SK-MEL-5 (cell line): ENCODE measurements around the gene OR1E1. TPM values are rescaled to one million over a fixed set of nuclear protein-coding genes. Genes with fewer than 3 reads are reported as not detected.
"Not testable (repeated sequence)": the region's sequence is repeated elsewhere in the genome, so short reads cannot be mapped to it uniquely, and the experiment has no call there.

ENCODE experiments used
- DNase-seq: peaks from one replicate; pipeline ENCODE4 v3.0.0-alpha.2; 2016; ENCODE audit warnings: low read depth, low spot score
- in situ Hi-C: cut with HindIII; loops from 2 replicates; pipeline ENCODE4 v1.10.0; 2016; ENCODE audit warnings: low sequenced_read_pairs, high pct_unique_total_duplicates, low pct_unique_long_range_greater_than_20kb
- polyA plus RNA-seq, 2 experiments: library from polyadenylated mRNA; depleted of rRNA; stranded (reverse); fragments of >200 nt; gene quantifications; 2 replicates each; pipeline ENCODE4 v1.2.3, GENCODE V29; 2015
- total RNA-seq: library from RNA; depleted of rRNA; stranded (reverse); fragments of >200 nt; shearing (Covaris generic); gene quantifications from 2 replicates; pipeline ENCODE4 v1.2.3, GENCODE V29; 2014; rRNA removed

The OR1E1 gene, protein sequence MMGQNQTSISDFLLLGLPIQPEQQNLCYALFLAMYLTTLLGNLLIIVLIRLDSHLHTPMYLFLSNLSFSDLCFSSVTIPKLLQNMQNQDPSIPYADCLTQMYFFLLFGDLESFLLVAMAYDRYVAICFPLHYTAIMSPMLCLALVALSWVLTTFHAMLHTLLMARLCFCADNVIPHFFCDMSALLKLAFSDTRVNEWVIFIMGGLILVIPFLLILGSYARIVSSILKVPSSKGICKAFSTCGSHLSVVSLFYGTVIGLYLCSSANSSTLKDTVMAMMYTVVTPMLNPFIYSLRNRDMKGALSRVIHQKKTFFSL
- not detected in 2 replicates for total RNA-seq
- polyA plus RNA-seq (2015; cell fraction: cytosol; rRNA removed): not detected in 2 replicates
- polyA plus RNA-seq (2015; cell fraction: nucleus; rRNA removed): not detected in 2 replicates

DNA sequence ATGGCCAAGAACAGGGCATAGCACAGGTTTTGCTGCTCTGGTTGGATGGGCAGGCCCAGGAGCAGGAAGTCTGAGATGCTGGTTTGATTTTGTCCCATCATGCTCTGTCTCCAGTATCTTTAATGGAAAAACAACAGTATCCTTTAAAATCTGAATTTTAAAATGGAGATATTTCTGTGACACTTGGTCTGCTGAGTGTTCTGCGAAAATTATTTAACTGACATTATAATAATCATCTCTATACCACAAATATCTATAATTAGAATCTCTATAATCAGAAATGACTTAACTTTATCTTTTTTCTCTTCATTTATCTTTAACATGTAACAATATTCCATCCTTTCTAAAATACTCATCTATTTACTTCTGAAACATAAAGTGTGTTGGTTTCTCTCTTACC, at the start of gene OR1E1:
TSS of gene OR1E1 (minus strand) at position 101 of the 400 bp plus-strand sequence. CDS start at position 101, 0 bp downstream.
- DNase-seq: no peak
- in situ Hi-C loops: no loop called here

DNA sequence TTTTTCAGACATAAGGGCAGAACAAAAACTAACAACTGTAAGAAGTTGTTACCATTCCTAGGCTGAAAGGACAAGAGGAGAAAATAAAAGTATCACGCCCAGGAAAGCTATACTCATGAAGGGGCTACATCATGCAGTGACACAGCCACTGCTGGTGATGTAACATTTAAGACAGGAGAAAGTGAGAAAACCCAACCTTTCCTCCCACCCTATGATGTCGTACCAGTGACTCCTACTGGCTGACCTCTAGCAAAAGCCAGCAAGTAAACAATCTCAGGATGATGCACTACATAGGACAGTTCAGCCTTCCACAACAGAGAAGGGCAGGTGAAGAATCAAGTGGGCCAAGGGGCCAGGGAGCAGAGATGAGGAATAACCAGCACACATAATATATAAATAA, 49.4 kb upstream of the OR1E1 start:
- in situ Hi-C loops: no loop called here
- peak; percentile 66 for DNase-seq

DNA sequence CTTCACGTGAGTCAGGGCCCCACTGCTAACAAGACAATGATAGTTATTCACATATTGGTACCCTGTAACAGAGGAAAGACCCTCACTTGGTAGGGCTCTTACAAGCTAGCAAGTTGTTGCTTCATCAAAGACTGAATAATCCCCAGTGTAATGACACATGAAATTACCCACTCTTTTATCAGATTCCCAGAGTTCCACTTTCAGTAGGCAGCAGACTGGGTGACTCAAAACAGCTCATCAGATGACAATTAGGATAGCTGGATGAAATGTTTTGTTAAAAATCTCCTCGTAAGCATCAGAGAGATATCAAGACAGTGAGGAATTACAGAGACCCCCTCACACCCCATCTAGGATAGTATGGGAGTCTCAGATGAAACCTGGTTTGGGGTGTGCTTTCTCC, 42.2 kb upstream of the OR1E1 start:
- no peak for DNase-seq
- in situ Hi-C loops: no loop called here

DNA sequence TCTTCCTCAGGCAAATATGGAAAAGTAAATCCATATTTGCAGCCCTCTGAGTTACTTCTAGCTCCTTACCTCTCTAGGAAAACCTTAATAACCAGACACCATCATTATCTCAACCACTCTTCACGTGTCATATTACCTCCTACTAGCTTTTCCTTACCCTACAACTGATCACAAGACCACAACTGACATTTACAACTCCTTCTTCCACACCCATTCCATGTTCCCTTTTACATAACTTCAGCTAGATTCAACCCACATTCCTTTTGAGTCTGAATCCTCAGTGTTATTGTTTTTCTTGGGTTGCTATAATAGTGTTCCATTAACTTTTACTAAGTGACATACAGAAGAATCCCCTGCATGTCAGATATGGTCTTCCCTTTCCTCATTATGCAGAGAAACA, 40.2 kb upstream of the OR1E1 start:
- in situ Hi-C loops: no loop called here
- DNase-seq: no peak

DNA sequence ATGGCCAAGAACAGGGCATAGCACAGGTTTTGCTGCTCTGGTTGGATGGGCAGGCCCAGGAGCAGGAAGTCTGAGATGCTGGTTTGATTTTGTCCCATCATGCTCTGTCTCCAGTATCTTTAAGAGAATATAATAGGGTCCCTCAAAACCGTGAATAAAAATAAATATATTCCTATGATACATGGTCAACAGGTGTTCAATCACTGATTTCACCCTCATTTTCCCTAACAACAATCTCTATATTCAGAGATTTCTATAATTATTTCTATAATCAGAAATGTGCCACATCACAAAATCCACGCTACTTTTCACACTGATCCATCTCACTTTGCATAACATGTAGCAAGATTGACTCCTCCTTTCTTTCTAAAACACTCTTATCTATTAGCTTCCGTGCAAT, 35.5 kb upstream of the OR1E1 start, which contains the start of gene OR1E2:
TSS of gene OR1E2 (minus strand) at position 101 of the 400 bp plus-strand sequence. CDS start at position 101, 0 bp downstream.
- in situ Hi-C loops: no loop called here
- DNase-seq: no peak

DNA sequence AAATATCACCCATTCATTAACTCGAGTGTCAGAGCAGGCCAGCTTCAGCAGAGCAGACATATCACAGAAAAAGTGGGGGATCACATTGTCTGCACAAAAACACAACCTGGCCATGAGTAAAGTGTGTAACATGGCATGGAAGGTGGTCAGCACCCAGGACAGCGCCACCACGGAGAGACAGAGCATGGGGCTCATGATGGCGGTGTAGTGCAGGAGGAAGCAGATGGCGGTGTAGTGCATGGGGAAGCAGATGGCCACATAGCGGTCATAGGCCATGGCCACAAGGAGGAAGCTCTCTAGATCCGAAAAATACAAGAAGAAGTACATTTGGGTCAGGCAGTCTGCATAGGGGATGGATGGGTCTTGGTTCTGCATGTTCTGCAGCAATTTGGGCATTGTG, 35.0 kb upstream of the OR1E1 start:
- DNase-seq: peak; percentile 33
- in situ Hi-C loops: not testable (repeated sequence)

DNA sequence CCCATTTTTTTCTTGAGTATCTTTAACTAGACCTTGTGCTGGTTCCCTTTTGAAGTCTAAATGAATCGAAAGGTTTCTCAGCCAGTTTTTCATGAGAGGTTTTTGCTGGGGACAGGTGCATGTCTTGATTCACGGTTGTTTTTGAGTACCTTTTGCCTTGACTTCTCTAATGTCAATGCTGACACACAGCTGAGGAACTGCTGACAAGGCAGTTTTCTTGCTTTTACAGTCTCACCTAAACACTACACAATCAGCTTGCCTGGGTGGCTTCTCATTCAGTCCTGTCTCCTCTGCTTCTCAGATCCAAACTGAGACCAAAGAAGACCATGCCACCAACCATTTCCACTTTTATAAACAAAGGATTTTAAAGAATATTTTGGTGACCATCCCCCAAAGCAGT, 20.0 kb upstream of the OR1E1 start:
- no peak for DNase-seq
- in situ Hi-C loops: no loop called here

DNA sequence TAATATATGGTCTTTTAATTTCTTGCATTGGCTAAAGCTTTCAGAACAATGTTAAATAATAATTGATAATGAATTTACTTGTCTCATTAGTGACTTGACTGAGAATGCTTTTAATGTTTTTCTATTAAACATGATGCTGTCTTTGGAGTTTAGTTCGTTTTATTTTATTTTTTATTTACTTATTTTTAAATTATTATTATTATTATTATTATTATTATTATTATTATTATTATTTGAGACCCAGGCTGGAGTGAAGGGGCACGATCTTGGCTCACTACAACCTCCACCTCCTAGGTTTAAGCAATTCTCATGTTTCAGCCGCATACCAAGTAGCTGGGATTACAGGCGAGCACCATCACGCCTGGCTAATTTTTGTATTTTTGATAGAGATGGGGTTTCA, 17.4 kb upstream of the OR1E1 start:
- in situ Hi-C loops: no loop called here
- DNase-seq: no peak

DNA sequence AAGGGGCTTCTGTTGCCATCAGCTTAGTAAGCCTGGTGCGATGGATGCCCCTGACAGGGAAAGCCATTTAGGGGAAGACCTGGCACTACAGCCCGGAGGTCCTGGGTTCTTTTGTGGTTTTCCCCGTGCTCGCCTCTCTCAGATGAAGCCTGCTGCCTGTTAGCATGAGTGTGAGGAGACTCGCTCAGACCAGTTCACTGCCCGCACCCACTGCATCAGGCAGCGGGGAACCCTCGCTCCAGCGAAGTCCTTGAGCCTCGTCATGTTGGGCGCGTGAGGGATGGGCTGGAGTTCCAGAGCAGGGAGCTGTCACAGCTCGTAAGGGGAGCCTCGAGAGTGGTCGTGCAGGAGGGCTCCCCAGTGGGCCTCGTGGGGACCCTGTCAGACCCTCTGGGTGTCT, 14.0 kb upstream of the OR1E1 start:
- not testable (repeated sequence) for DNase-seq

DNA sequence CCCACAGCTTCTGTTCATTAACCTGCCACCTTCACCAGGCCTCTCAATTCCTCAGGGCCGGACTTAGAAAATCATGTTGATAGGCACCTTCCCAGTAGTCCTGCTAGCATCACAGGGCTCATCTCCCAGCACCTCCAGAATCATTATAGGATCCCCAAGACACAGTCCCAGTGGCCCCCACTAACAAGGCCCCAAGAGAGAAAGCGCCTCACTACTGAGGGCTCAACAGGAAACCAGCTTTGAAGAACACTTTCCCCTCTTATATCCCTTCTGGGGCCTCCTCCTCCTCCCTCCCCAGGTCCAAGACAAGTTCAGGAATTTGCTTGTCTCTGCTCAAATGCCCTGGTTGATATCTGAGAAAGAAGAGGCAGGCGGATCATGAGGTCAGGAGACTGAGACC, 12.9 kb upstream of the OR1E1 start, which contains the start of gene OR3A3:
TSS of gene OR3A3 (plus strand) at position 301 of the 400 bp plus-strand sequence.
- in situ Hi-C loops: no loop called here
- no peak for DNase-seq

More for the DNA sequence above, 14.0 kb upstream of the OR1E1 start:
- in situ Hi-C loops: not testable (repeated sequence)

DNA sequence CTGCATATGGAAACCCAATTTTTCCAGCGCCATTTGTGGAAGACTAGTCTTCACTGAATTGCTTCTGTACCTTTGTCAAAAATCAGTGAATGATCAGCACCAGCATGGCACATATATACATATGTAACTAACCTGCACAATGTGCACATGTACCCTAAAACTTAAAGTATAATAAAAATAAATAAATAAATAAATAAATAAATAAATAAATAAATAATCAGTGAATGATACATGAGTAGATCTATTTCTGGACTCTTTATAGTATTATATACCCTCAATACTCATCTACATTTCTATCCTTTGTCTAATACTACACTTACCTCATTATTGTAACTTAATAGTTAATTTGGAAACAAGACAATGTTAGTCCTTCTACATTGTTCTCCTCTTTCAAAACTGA, 5.6 kb upstream of the OR1E1 start:
- DNase-seq, in situ Hi-C loops: not testable (repeated sequence)

DNA sequence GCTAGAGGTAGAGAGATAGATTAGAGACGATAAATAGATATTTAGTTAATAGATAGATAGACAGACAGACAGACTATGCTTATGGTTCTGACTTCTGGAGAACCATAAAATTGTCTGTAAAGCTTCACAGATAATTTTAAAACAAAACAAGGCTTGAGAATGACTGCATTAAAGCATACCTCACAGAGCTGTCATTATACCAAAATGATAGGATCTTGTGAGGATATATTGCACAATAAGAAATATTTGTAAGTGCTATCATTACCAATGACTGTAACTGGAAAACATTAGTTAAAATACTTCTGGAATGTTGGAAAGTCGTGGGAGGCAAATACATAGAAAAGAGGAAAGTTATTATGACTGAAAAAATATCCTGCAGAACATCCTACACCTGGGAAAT, 3.6 kb upstream of the OR1E1 start:
- no peak for DNase-seq
- in situ Hi-C loops: no loop called here

DNA sequence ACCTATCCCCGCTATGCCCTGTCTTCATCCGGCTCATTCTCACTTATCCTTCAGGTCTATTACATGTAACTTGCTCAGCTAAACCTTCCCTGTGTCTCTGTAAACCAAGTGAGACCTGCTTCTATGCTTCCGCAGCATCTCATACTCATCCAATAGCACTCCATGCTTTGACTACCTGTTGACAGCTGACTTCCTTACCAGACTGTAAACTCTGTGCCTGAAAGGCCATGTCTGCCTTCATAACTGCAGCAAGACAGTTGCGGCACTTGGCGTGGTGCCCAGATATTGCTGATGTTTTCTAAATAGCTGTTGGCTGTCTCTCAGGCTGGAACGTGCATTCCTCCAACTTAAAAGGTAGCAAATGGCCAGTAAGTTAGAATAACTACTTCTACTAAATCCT, 1.8 kb upstream of the OR1E1 start:
- DNase-seq: no peak
- in situ Hi-C loops: no loop called here

DNA sequence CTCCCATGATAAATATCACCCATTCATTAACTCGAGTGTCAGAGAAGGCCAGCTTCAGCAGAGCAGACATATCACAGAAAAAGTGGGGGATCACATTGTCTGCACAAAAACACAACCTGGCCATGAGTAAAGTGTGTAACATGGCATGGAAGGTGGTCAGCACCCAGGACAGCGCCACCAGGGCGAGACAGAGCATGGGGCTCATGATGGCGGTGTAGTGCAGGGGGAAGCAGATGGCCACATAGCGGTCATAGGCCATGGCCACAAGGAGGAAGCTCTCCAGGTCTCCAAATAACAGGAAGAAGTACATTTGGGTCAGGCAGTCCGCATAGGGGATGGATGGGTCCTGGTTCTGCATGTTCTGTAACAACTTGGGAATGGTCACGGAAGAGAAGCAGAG, 409 bp downstream of the OR1E1 start:
- not testable (repeated sequence) for DNase-seq

DNA sequence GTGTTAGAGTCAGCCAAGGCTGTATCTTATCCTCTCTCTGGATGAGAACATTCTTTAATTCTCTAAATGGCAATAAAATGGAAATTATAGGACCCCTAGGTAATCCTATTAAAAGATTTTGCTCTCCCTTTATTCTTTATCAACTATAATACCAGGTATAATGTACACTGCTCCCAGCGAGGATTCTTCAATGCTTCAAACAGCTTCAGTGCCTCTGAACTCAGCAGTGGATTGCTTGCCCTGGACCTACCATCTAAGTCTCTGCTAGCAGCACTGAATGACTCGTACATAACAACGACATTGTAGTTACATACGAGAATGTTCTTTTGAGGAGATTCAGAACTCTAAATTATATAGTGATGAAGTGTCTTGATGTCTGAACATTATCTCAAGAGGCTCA, 8.4 kb downstream of the OR1E1 start:
- no peak for DNase-seq
- in situ Hi-C loops: no loop called here

More for the DNA sequence above, 409 bp downstream of the OR1E1 start:
- in situ Hi-C loops: not testable (repeated sequence)

DNA sequence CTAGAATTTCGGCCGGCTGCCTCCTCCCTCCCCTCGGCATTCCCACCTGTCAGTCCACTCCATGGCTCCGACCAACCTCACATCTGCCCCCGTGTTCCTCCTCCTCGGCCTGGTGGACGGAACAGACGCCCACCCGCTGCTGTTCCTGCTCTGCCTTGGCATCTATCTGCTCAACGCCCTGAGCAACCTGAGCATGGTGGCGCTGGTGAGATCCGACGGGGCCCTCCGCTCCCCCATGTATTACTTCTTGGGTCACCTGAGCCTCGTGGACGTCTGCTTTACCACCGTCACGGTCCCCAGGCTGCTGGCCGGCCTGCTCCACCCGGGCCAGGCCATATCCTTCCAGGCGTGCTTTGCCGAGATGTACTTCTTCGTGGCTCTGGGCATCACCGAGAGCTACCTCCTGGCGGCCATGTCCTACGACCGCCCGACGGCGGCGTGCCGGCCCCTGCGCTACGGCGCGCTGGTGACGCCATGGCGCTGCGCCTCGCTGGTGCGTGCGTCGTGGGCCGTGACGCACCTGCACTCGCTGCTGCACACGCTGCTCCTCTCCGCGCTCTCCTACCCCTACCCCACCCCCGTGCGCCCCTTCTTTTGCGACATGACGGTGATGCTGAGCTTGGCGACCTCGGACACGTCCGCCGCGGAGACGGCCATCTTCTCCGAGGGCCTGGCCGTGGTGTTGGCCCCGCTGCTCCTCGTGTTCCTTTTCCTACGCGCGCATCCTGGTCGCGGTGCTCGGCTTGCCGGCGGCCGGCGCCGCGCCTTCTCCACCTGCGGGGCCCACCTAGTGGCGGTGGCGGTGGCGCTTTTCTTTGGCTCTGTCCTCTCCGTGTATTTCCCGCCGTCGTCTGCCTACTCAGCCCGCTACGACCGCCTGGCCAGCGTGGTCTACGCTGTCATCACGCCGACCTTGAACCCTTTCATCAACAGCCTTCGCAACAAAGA, 12.1 kb downstream of the OR1E1 start, which contains the start of gene OR3A2:
TSS of gene OR3A2 (minus strand) at position 440 of the 948 bp plus-strand sequence.
- no peak for DNase-seq
- in situ Hi-C loops: no loop called here

DNA sequence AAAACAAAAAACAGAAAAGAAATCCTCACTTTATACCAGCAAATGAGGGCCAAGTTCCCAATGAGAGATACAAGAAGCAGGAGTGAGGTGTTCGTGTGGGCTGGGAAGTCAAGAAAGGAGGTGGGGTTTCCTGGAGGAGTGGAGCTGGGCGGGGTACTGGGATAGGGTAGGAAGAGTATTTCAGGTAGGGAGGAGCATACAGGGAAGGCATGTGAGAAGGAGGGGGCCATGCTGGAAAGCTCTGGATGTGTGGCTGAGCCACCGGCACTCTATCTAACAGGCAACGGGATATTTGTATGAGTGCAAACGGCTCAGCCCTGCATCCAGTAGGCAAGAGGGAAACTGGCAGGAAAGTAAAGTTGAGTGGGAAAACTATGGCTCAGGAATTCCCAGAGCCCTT, 16.3 kb downstream of the OR1E1 start:
- DNase-seq: no peak
- in situ Hi-C loops: no loop called here

DNA sequence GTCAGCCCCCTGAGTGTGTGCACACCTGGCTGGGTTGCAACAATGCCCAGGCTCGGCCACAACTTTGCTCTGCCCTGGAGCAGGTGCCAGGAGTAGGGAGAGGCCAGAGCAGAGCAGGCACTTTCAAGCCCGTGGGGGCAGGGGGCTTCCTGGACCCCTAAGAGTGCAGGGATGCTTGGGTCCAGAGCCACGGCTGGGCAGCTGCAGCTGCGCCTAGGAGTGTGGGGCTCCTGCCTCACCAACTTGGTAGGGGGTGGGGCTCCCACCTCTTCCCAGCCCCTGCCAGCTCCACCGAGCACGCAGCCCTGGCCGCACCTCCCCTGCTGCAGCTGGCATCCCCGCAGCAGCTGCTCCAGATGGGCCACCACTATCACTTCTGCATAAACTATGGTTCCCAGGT, 19.9 kb downstream of the OR1E1 start:
- DNase-seq: no peak
- in situ Hi-C loops: no loop called here
